Vagina (tissue), 2 donors: ENCODE data around the gene SPANXN1.

ENCODE experiments used
- CTCF ChIP-seq, 3 experiments: fragments of 450-650 bp in 2 of 3; fragments of 200-600 bp in 1 of 3; sonication (generic) in 1 of 3; IDR thresholded peaks; one replicate each; pipeline ENCODE4 v1.5.1; 2017 to 2019; ENCODE audit warnings: antibody characterized with exemption in 3 of 3, mild to moderate bottlenecking in 2 of 3, moderate library complexity in 2 of 3
- POLR2A ChIP-seq, 2 donors: fragments of 450-650 bp; IDR thresholded peaks; one replicate each; pipeline ENCODE4 v1.6.1; 2017; ENCODE audit warnings: antibody characterized with exemption in 2 of 2, mild to moderate bottlenecking in 2 of 2, moderate library complexity in 2 of 2
- POLR2AphosphoS5 ChIP-seq, 2 donors: sonication (generic); formaldehyde crosslinking; IDR thresholded peaks; one replicate each; pipeline ENCODE4 v1.9.0; 2017; ENCODE audit warnings: antibody characterized with exemption in 2 of 2, mild to moderate bottlenecking in 2 of 2, low read depth in 1 of 2; ENCODE audit not compliant: insufficient read depth in 1 of 2

- TF ChIP-seq POLR2A (IDR thresholded peaks at IDR 0.05) (no peak), CTCF (IDR thresholded peaks at IDR 0.05) (no peak), POLR2AphosphoS5 (IDR thresholded peaks at IDR 0.05; ENCODE audit: insufficient read depth in 1 of 2, low read depth in 1 of 2) (no peak)
These were observed 48.2 kb upstream of the SPANXN1 start for GRCh38 chrX:145199078-145199477.
